H1 (cell line): ENCODE measurements around the gene SPSB3. TPM values are rescaled to one million over a fixed set of nuclear protein-coding genes. Genes with fewer than 3 reads are reported as not detected.

Source experiments
- CTCF ChIA-PET: fragments of 300-600 bp; sonication (Branson Sonifier 250); formaldehyde crosslinking; loops from one replicate; lab custom pipeline; 2021; ENCODE audit not compliant: partially characterized antibody; lab: Charles Lee
- POLR2A ChIA-PET: fragments of 300-600 bp; sonication (Branson Sonifier 250); formaldehyde crosslinking; loops from one replicate; lab custom pipeline; 2021; ENCODE audit warnings: inconsistent platforms; ENCODE audit not compliant: partially characterized antibody; lab: Charles Lee
- DNase-seq, 2 experiments: peaks; one replicate each; pipeline versions ENCODE4 v3.0.0 to v3.0.0-alpha.2; 2010 to 2022; ENCODE audit warnings: low spot score in 2 of 2, low read depth in 1 of 2, mixed read lengths in 1 of 2
- FAIRE-seq: peaks from 2 replicates; lab custom pipeline; 2011; peaks lifted over from hg19 to GRCh38; lab: Jason Lieb, UNC
- H2AFZ ChIP-seq: 2 replicates; pipeline ENCODE4 v1.8.1; 2012; ENCODE audit warnings: low read length, inconsistent platforms
- H2AK5ac ChIP-seq: 2 replicates; pipeline ENCODE4 v1.6.1; 2013; ENCODE audit warnings: low read depth, low read length
- H2BK120ac ChIP-seq: replicated peaks from 2 replicates; pipeline ENCODE3; 2013; ENCODE audit warnings: low read depth, low read length, inconsistent platforms
- H2BK12ac ChIP-seq: 2 replicates; pipeline ENCODE4 v1.6.1; 2013; ENCODE audit warnings: low read depth, low read length
- H2BK15ac ChIP-seq: 2 replicates; pipeline ENCODE4 v1.6.1; 2013; ENCODE audit warnings: low read length
- H2BK20ac ChIP-seq: 2 replicates; pipeline ENCODE4 v1.6.1; 2013; ENCODE audit warnings: low read length
- H2BK5ac ChIP-seq: 2 replicates; pipeline ENCODE4 v1.6.1; 2013; ENCODE audit warnings: low read depth, low read length
- H3K14ac ChIP-seq: 2 replicates; pipeline ENCODE4 v1.6.1; 2013; ENCODE audit warnings: inconsistent platforms; ENCODE audit not compliant: insufficient read length
- H3K18ac ChIP-seq: 2 replicates; pipeline ENCODE4 v1.6.1; 2013; ENCODE audit warnings: low read length; ENCODE audit errors: extremely low read depth
- H3K23ac ChIP-seq: 2 replicates; pipeline ENCODE4 v1.6.1; 2013; ENCODE audit warnings: inconsistent platforms; ENCODE audit not compliant: insufficient read length
- H3K23me2 ChIP-seq: 2 replicates; pipeline ENCODE4 v1.6.1; 2013; ENCODE audit warnings: low read depth, low read length
- H3K27ac ChIP-seq: 2 replicates; pipeline ENCODE4 v1.6.1; 2011; ENCODE audit warnings: low read depth, low read length, inconsistent platforms
- H3K27me3 ChIP-seq, 4 experiments: replicated peaks in 1 of 4; 1 replicate in 1 of 4; 2 replicates in 3 of 4; pipeline versions ENCODE4 v1.6.1 to v1.8.1; 2011 to 2013; ENCODE audit warnings: low read length in 3 of 4, mild to moderate bottlenecking in 3 of 4, inconsistent platforms in 2 of 4, mixed read lengths in 2 of 4, moderate library complexity in 1 of 4; ENCODE audit not compliant: control insufficient read depth in 3 of 4, insufficient read depth in 3 of 4; ENCODE audit errors: extremely low read depth in 1 of 4
- H3K36me3 ChIP-seq, 4 experiments: 2 replicates each; pipeline versions ENCODE4 v1.6.1 to v1.8.1; 2011 to 2013; ENCODE audit warnings: mild to moderate bottlenecking in 4 of 4, low read length in 3 of 4, moderate library complexity in 2 of 4, control low read depth in 1 of 4, inconsistent platforms in 1 of 4; ENCODE audit not compliant: insufficient read depth in 4 of 4, control insufficient read depth in 2 of 4
- H3K4ac ChIP-seq: replicated peaks from 2 replicates; pipeline ENCODE3; 2013; ENCODE audit warnings: low read length, low read depth, mixed read lengths, inconsistent platforms; ENCODE audit not compliant: insufficient read length
- H3K4me1 ChIP-seq, 4 experiments: replicated peaks in 1 of 4; 1 replicate in 1 of 4; 2 replicates in 3 of 4; pipeline versions ENCODE4 v1.6.1 to v1.8.1; 2011 to 2013; ENCODE audit warnings: low read length in 3 of 4, inconsistent platforms in 2 of 4, mixed read lengths in 1 of 4; ENCODE audit not compliant: insufficient read depth in 4 of 4, control insufficient read depth in 3 of 4
- H3K4me2 ChIP-seq, 2 experiments: 2 replicates each; pipeline versions ENCODE4 v1.6.1 to v1.8.1; 2011 to 2013; ENCODE audit warnings: low read depth in 2 of 2, low read length in 2 of 2, control low read depth in 1 of 2, inconsistent platforms in 1 of 2, mild to moderate bottlenecking in 1 of 2; ENCODE audit not compliant: insufficient read depth in 1 of 2
- H3K4me3 ChIP-seq, 4 experiments: fragments of 200-600, 300-600 bp in 1 of 4; sonication (generic), shearing (Covaris generic), sonication (Bioruptor Twin) in 1 of 4; 2 replicates each; pipeline versions ENCODE4 v1.5.1 to v1.8.1; 2011 to 2016; ENCODE audit warnings: low read length in 4 of 4, low read depth in 3 of 4, control low read depth in 2 of 4, inconsistent platforms in 2 of 4, mild to moderate bottlenecking in 2 of 4, mixed read lengths in 1 of 4, moderate library complexity in 1 of 4; ENCODE audit not compliant: insufficient read depth in 2 of 4; ENCODE audit errors: extremely low read depth in 1 of 4
- H3K56ac ChIP-seq: replicated peaks from 2 replicates; pipeline ENCODE3; 2013; ENCODE audit warnings: low read depth, mild to moderate bottlenecking, mixed read lengths, low read length, inconsistent platforms; ENCODE audit not compliant: insufficient read length
- H3K79me1 ChIP-seq: 2 replicates; pipeline ENCODE4 v1.6.1; 2013; ENCODE audit warnings: low read depth, low read length, control low read depth
- H3K79me2 ChIP-seq, 2 experiments: 2 replicates each; pipeline versions ENCODE4 v1.6.1 to v1.8.1; 2012 to 2013; ENCODE audit warnings: low read length in 2 of 2, mild to moderate bottlenecking in 2 of 2, inconsistent platforms in 1 of 2; ENCODE audit not compliant: insufficient read depth in 2 of 2, control insufficient read depth in 1 of 2
- H3K9ac ChIP-seq, 4 experiments: replicated peaks in 1 of 4; 1 replicate in 1 of 4; 2 replicates in 3 of 4; pipeline versions ENCODE4 v1.6.1 to v1.8.1; 2011 to 2013; ENCODE audit warnings: low read depth in 3 of 4, low read length in 3 of 4, control low read depth in 2 of 4, mild to moderate bottlenecking in 2 of 4, moderate library complexity in 2 of 4, inconsistent platforms in 1 of 4; ENCODE audit errors: extremely low read depth in 1 of 4
- H3K9me3 ChIP-seq, 2 experiments: 2 replicates each; pipeline versions ENCODE4 v1.6.1 to v1.8.1; 2012 to 2013; ENCODE audit warnings: mild to moderate bottlenecking in 2 of 2, moderate library complexity in 2 of 2, control low read depth in 1 of 2, inconsistent platforms in 1 of 2, low read depth in 1 of 2, low read length in 1 of 2, mixed read lengths in 1 of 2; ENCODE audit not compliant: insufficient read depth in 2 of 2
- H4K20me1 ChIP-seq, 2 experiments: replicated peaks in 1 of 2; 2 replicates each; pipeline versions ENCODE3 to v1.8.1; 2011 to 2013; ENCODE audit warnings: inconsistent platforms in 2 of 2, low read length in 2 of 2, mild to moderate bottlenecking in 1 of 2; ENCODE audit not compliant: insufficient read depth in 2 of 2, control insufficient read depth in 1 of 2
- H4K5ac ChIP-seq: 2 replicates; pipeline ENCODE4 v1.6.1; 2013; ENCODE audit warnings: low read length, low read depth, mixed read lengths, inconsistent platforms; ENCODE audit not compliant: insufficient read length
- H4K8ac ChIP-seq: 2 replicates; pipeline ENCODE4 v1.8.0; 2013; ENCODE audit warnings: mild to moderate bottlenecking, moderate library complexity, low read length, inconsistent platforms; ENCODE audit not compliant: insufficient read depth; ENCODE audit errors: extremely low read depth
- H4K91ac ChIP-seq: replicated peaks from 2 replicates; pipeline ENCODE3; 2013; ENCODE audit warnings: low read length, mixed read lengths, inconsistent platforms; ENCODE audit not compliant: insufficient read length
- EGR1 ChIP-seq: IDR thresholded peaks from 2 replicates; pipeline ENCODE4 v1.6.1; 2011; ENCODE audit warnings: low read depth, low read length, borderline replicate concordance
- RAD21 ChIP-seq, 2 experiments: IDR thresholded peaks in 1 of 2; conservative IDR thresholded peaks in 1 of 2; 2 replicates each; pipeline ENCODE4 v1.6.1; 2011; ENCODE audit warnings: low read depth in 2 of 2, low read length in 2 of 2, improper control_type of control experiment in 1 of 2, inconsistent platforms in 1 of 2, mild to moderate bottlenecking in 1 of 2, moderate library complexity in 1 of 2
- WGBS, 2 experiments: shearing (Covaris generic) in 1 of 2; methylation state at CpG; one replicate each; pipeline versions ENCODE4 v1.1.6 to v1.1.7; 2013 to 2015; ENCODE audit warnings: low lambda C conversion rate in 2 of 2, mixed read lengths in 2 of 2, inconsistent platforms in 1 of 2, low coverage in 1 of 2, missing lambda C conversion rate in 1 of 2; ENCODE audit not compliant: insufficient replicate concordance in 2 of 2, insufficient coverage in 1 of 2, insufficient read length in 1 of 2; ENCODE audit errors: extremely low coverage in 1 of 2, missing lambda C conversion rate in 1 of 2; 5-methylcytosine and 5-hydroxymethylcytosine counted together
- polyA plus RNA-seq, 7 experiments: library from polyadenylated mRNA; depleted of rRNA in 3 of 7; stranded (reverse) in 5 of 7; unstranded in 2 of 7; fragments of >200 nt in 5 of 7; fragments of 200-250 nt in 2 of 7; gene quantifications; 1 replicate in 5 of 7; 2 replicates in 1 of 7; 4 replicates in 1 of 7; pipeline versions ENCODE4 v1.2.1 to v1.2.3, GENCODE V29; 2011 to 2013; ENCODE audit warnings: missing spikeins in 2 of 7, mixed read lengths in 2 of 7
- total RNA-seq: library from RNA; stranded (reverse); fragmentation: NEBNext Ultra II Directional; extraction: Animal tissue kit (Norgen Biotek cat#: 25700); gene quantifications from 2 replicates; pipeline ENCODE4 v1.2.1, GENCODE V29; 2021
- TF ChIP-seq, protein P1 (sequence below): IDR thresholded peaks from 2 replicates; pipeline ENCODE4 v1.6.1; 2011; ENCODE audit warnings: low read depth, mild to moderate bottlenecking, low read length; ENCODE audit not compliant: insufficient read depth

The SPSB3 gene
- total and polyA plus RNA-seq, 2 of the 8 experiments (the other 6 are each of a cell fraction or from before 2014, with no cell fraction given) = 22.5 to 37.8 TPM

GRCh38 chr16:1800701-1801100, 18.3 kb upstream of the SPSB3 start:
- no peaks in the 10 kb centered on the region for H3K79me2 ChIP-seq
- H4K20me1 ChIP-seq = no peaks in the 10 kb centered on the region
- H3K18ac ChIP-seq = no peak overlapping the region
- H3K9ac ChIP-seq = no peak overlapping the region
- no peak overlapping the region for H2AK5ac ChIP-seq
- no peak overlapping the region for H2AFZ ChIP-seq
- no peak overlapping the region for H2BK5ac ChIP-seq
- H3K23me2 ChIP-seq = no peaks in the 10 kb centered on the region
- no peak overlapping the region for H3K4me2 ChIP-seq
- DNase-seq = no peak
- H3K4me3 ChIP-seq = no peak overlapping the region
- H3K4me1 ChIP-seq = no peaks in the 10 kb centered on the region
- FAIRE-seq = no peak
- H4K5ac ChIP-seq = no peak overlapping the region
- TF ChIP-seq, protein P1, sequence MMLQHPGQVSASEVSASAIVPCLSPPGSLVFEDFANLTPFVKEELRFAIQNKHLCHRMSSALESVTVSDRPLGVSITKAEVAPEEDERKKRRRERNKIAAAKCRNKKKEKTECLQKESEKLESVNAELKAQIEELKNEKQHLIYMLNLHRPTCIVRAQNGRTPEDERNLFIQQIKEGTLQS = no peak
- TF ChIP-seq RAD21 (IDR thresholded peaks at IDR 0.05 in 1 of 2, conservative IDR thresholded peaks at IDR 0.05 in 1 of 2; ENCODE audit: low read depth in 2 of 2, low read length in 2 of 2) (no peak), EGR1 (no peak)
- H3K14ac ChIP-seq = no peak overlapping the region
- WGBS, 2 experiments = 84% methylated on average over 10 of the region's 10 CpGs; no CpG with 5 or more reads in 1 of the 2 experiments
- no peak overlapping the region for H4K8ac ChIP-seq
- ChIA-PET CTCF (interaction anchor here (0.7 kb wide), 1 partner anchor 123 kb away, joined by 3 read pairs; no protein-coding TSS in a partner anchor), POLR2A (interaction anchor here (1.5 kb wide), 1 partner anchor 26 kb away, joined by 3 read pairs; the partner anchor contains the start of genes FAHD1 and HAGH)
- no peak overlapping the region for H3K56ac ChIP-seq
- peaks cover 29 to 35% of the 10 kb centered on the region in 2 experiments for H3K9me3 ChIP-seq
- H2BK12ac ChIP-seq = no peak overlapping the region
- H2BK120ac ChIP-seq = no peak overlapping the region
- H3K27me3 ChIP-seq = no peaks in the 10 kb centered on the region
- H3K23ac ChIP-seq = no peak overlapping the region
- H2BK15ac ChIP-seq = no peak overlapping the region
- H2BK20ac ChIP-seq = no peak overlapping the region
- H3K79me1 ChIP-seq = no peaks in the 10 kb centered on the region
- H3K36me3 ChIP-seq = no peaks in the 10 kb centered on the region
- no peak overlapping the region for H3K4ac ChIP-seq
- no peak overlapping the region for H3K27ac ChIP-seq
- no peak overlapping the region for H4K91ac ChIP-seq
